Retinal pigment epithelial cell (primary cell): ENCODE data around the gene PTPRD.
A peak's percentile ranks its signal among the peaks of the same experiment; 100 is the strongest.

Experiments
- DNase-seq: peaks from one replicate; pipeline ENCODE4 v3.0.0-alpha.2; 2010; ENCODE audit warnings: low read depth
- H3K4me3 ChIP-seq: 2 replicates; pipeline ENCODE4 v1.5.1; 2011; ENCODE audit warnings: mild to moderate bottlenecking, low read length, control low read depth, moderate library complexity
- TF ChIP-seq, protein P1 (sequence below): conservative IDR thresholded peaks from 2 replicates; pipeline ENCODE4 v1.5.1; 2011; ENCODE audit warnings: low read depth, low read length, control low read depth, inconsistent platforms

PTPRD gene

DNA sequence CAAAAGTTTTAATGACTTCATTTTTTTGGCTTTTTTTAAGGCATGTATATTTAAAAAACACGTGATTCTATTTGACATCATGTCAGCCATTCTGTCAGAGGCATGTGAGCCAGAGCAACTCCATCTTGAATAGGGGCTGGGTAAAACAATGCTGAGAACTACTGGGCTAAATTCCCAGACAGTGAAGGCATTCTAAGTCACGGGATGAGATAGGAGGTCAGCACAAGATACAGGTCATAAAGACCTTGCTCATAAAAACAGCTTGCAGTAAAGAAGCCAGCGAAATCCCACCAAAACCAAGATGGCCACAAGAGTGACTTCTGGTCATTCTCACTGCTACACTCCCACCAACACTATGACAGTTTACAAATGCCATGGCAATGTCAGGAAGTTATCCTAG is 1812.6 kb downstream of the PTPRD start:
- no peak for DNase-seq
- TF ChIP-seq, protein P1, sequence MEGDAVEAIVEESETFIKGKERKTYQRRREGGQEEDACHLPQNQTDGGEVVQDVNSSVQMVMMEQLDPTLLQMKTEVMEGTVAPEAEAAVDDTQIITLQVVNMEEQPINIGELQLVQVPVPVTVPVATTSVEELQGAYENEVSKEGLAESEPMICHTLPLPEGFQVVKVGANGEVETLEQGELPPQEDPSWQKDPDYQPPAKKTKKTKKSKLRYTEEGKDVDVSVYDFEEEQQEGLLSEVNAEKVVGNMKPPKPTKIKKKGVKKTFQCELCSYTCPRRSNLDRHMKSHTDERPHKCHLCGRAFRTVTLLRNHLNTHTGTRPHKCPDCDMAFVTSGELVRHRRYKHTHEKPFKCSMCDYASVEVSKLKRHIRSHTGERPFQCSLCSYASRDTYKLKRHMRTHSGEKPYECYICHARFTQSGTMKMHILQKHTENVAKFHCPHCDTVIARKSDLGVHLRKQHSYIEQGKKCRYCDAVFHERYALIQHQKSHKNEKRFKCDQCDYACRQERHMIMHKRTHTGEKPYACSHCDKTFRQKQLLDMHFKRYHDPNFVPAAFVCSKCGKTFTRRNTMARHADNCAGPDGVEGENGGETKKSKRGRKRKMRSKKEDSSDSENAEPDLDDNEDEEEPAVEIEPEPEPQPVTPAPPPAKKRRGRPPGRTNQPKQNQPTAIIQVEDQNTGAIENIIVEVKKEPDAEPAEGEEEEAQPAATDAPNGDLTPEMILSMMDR, result no peak
- no peak overlapping the region for H3K4me3 ChIP-seq

DNA sequence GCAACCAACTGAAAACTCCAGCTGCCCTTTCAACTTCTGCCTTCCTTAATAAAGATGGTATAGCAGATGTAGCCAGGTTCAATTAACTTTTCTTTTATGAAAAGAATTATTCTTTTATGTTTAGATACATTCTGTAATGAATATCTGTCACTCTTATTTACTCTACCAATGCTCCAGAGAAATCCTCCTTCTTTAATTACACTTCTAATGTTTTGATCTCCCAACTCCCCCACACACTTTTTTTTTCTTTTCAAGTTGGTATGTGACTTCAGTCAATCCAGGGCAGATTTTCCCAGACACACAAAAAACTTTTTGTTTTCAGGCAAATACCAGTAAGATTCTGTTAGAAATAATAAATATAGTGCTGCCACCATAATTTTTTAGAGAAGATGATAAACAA is 1813.2 kb downstream of the PTPRD start:
- TF ChIP-seq, protein P1, result no peak
- DNase-seq, result no peak

DNA sequence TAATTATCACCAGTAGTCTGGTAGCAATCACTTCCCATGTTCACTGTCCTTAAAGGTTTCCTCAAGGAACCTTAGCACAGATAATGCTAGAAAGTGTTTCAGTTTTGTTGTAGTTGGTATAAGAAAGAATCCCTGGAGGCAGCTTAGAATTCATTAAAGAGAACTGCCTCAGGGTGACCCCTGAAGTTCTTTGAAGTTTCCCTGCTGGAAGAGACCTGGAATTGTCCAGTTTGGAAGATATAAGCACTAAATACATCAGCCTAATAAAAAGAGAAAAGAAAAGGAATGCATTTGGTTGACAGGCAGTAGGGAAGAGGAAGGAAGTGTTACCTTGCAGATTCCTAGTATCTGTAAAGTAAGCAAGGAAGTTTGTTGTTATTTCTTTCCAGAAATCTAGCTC is 1813.6 kb downstream of the PTPRD start:
- no peak overlapping the region for H3K4me3 ChIP-seq
- TF ChIP-seq, protein P1, result no peak
- no peak for DNase-seq

More for the DNA sequence above, 1813.2 kb downstream of the PTPRD start:
- H3K4me3 ChIP-seq, result no peak overlapping the region

- DNase-seq, result no peak
- TF ChIP-seq, protein P1, result no peak
- H3K4me3 ChIP-seq, result no peak overlapping the region
Measured at GRCh38 chr9:8784838-8785237, 1828.0 kb downstream of the PTPRD start.

- no peak overlapping the region for H3K4me3 ChIP-seq
- peak; percentile 18 for DNase-seq
- TF ChIP-seq, protein P1, result no peak
Measured at GRCh38 chr9:8783941-8784340, 1828.9 kb downstream of the PTPRD start.

- DNase-seq, result no peak
- TF ChIP-seq, protein P1, result no peak
- no peak overlapping the region for H3K4me3 ChIP-seq
Measured at GRCh38 chr9:8782237-8782636, 1830.6 kb downstream of the PTPRD start.

DNA sequence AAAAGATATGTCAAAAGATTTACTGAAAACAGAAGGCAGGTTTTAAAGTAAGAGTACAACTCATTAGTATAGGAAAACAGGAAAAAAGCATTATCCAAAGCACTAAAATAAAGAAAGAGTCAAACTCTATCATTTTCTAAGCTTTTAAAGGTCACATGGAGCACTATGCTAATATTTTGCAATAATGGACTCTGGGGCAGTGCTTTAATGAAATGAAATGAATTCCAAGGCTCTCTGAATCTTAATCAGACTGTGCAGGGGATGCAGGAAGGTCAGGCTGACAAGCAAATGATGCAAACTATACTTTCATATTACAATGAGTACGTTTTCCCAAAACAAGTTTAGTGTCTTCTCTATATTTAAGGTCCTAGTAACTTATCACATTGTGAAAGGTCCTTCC is 1831.3 kb downstream of the PTPRD start:
- TF ChIP-seq, protein P1, result no peak
- DNase-seq, result no peak
- H3K4me3 ChIP-seq, result no peak overlapping the region
